K562 (cell line): ENCODE results near the gene MTARC2. TPM values are rescaled to one million over a fixed set of nuclear protein-coding genes. Genes with fewer than 3 reads are reported as not detected.

Source experiments
- DEAF1 ChIP-seq: fragments of 450-650 bp; formaldehyde crosslinking; IDR thresholded peaks from 2 replicates; pipeline ENCODE4 v1.4.0; 2020; ENCODE audit warnings: mild to moderate bottlenecking, moderate library complexity
- RFX7 ChIP-seq: fragments of 250-450 bp; sonication (Bioruptor Pico); IDR thresholded peaks from 2 replicates; pipeline ENCODE4 v1.5.1; 2021; ENCODE audit warnings: mild to moderate bottlenecking
- TAF7 ChIP-seq: fragments of 450-650 bp; IDR thresholded peaks from 2 replicates; pipeline ENCODE4 v1.6.1; 2016; ENCODE audit warnings: missing genetic modification characterization, missing compliant biosample characterization
- ZBTB40 ChIP-seq, 2 experiments: fragments of 450-650 bp in 1 of 2; sonication (generic) in 1 of 2; formaldehyde crosslinking in 1 of 2; IDR thresholded peaks; 2 replicates each; pipeline versions ENCODE4 v1.7.1 to v1.9.0; 2016 to 2022; ENCODE audit warnings: inconsistent platforms in 1 of 2, mild to moderate bottlenecking in 1 of 2, missing genetic modification reagents in 1 of 2
- ZNF695 ChIP-seq: fragments of 450-650 bp; formaldehyde crosslinking; IDR thresholded peaks from 2 replicates; pipeline ENCODE4 v1.4.0; 2020; ENCODE audit warnings: mild to moderate bottlenecking, moderate library complexity
- polyA plus RNA-seq, 8 experiments: library from polyadenylated mRNA; depleted of rRNA in 4 of 8; stranded (reverse) in 5 of 8; unstranded in 3 of 8; fragments of >200 nt; fragmentation: Nextera tagmentation in 2 of 8; fragmentation: Illumina TruSeq in 1 of 8; extraction: Ambion mirVana in 2 of 8; extraction: Trizol in 1 of 8; gene quantifications; 2 replicates each; pipeline versions ENCODE4 v1.2.1 to v1.2.3, GENCODE V29; 2011 to 2014; ENCODE audit warnings: inconsistent platforms in 1 of 8, missing spikeins in 1 of 8
- total RNA-seq, 7 experiments: library from RNA; depleted of rRNA in 6 of 7; stranded (reverse); fragments of >200 nt in 6 of 7; fragmentation: Illumina TruSeq in 2 of 7; extraction: Trizol in 2 of 7; gene quantifications; 2 replicates each; pipeline versions ENCODE4 v1.2.1 to v1.2.3, GENCODE V29; 2011 to 2021; ENCODE audit warnings: low replicate concordance in 1 of 7

The MTARC2 gene
- total and polyA plus RNA-seq, 9 of the 15 experiments (the other 6 are each of a cell fraction or from before 2014, with no cell fraction given) = 0.03 to 0.35 TPM; not detected in 7

- TF ChIP-seq DEAF1 (no peak), ZBTB40 (IDR thresholded peaks at IDR 0.05) (no peak), ZBTB40 (CRISPR knock-in tag; IDR thresholded peaks at IDR 0.05) (no peak), RFX7 (no peak), TAF7 (no peak), ZNF695 (CRISPR knock-in tag) (no peak)
These were observed 15.5 kb upstream of the MTARC2 start (continued) for GRCh38 chr1:220732621-220733020.
